Fibroblast of skin of right quadriceps (primary cell): ENCODE measurements around the gene RCOR1.

ENCODE experiments used
- DNase-seq: peaks from one replicate; pipeline ENCODE4 v3.0.0-alpha.2; 2013

Gene RCOR1

DNA sequence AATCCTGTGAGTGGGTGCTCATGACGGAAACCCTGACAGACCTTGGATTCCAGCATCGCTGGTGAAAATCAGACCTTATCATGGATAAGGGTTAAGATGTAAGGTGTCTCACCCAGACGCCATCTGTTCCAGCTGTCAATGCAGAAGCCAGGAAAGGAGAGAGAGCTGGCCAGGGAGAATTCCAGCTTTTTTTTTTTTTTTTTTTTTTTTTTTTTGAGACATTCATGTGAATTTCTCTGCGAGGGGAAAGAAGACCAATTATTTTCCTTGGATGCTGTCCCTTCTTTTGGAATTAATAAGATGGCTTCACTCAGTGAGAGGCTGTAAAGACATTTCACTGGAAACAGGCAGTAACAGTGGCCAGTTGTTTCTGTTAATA lies 186.6 kb downstream of the RCOR1 start:
- no peak for DNase-seq

DNA sequence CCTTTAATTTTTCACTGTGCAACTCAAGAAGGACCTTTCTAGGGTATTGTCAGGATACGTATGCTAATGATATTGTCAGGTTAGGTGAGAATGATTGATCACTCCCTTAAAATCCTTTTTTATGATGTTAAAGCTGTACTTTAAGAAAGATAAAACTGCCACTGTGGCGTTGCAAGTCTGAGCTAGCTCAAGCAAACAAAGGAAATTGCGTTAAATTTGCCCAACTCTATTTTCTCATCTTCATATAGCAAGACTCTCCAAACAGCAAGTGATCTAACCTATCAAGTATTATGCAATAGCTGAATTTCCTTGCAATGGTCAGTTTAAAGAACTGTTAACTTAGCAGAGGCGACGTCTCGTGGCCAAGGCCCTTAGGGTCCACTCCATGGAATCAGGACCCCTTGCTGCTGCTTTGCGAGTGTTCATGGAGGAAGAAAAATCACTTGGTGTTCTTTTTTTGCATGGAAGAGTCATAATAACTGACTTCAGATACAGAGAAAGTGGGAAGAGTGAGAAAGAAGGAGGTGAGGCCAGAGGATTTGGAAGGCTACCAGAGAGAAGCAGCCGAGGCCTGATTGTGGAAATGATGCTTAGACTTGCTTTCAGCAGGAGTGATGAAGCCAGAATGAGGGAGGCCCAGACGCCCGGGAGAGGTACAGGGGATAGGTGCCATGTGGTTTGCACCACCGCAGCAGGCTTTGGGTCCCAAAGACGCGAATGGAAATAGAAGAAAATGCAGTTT lies 187.3 kb downstream of the RCOR1 start:
- DNase-seq: no peak
